GM18873 (cell line): ENCODE measurements around the gene TCEAL1.
"Not testable (repeated sequence)": the region's sequence is repeated elsewhere in the genome, so short reads cannot be mapped to it uniquely, and the experiment has no call there.

Experiments used
- ATAC-seq: cut with Tn5 transposase; IDR thresholded peaks from one replicate; pipeline ENCODE4 v1.9.1; 2021; ENCODE audit warnings: mild to moderate bottlenecking, moderate library complexity, moderate number of reproducible peaks; ENCODE audit not compliant: unreplicated experiment, low FRiP score

TCEAL1 gene

DNA sequence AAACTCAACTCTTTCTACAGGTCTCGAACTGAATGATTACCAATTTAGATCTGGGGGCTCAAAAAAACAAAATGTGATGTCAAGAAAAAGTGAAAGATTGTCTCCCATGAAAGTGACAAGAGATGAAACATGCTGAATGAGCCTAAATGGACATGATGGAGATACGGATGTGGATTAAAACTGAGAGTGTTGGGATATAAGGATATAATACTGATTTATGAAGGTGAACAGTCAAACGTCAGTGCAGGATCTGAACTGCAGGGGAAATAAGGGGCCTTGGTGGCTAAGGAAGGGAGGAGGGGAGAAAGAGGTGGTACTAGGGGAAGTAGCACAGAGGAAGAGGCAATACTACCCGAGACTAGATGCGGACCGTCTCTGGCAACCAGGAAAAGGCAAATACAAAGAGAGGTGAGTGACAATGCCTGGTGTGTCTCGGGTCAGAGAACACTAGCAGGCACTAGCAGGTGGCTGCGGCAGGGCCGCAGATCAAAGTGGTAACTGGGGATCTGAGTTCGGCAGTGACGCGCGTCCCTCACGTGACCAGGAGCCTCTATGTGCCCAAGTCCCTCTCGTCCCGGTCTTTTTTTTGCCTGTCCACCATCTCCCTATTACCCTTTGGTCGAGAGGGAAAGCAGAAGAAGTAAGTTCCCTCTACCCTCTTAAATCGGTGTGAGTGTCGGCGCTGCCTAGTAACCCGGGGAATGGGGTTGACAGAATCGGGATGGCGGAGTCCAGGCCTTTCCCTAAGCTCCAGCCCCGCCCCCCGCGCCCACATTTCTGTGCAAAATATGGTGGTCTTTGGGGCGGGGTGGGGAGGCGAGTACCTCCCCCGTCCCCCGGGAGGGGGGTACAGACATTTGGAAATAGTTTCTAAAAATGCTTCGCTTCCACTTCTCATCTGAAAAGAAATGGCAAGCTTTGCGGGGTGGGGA lies at the start of gene TCEAL1:
Gene TCEAL1, plus strand, starts transcription at position 590 of the 932 bp plus-strand sequence. CDS start 942 bp downstream, outside the sequence.
- ATAC-seq = peak; percentile 51

GRCh38 chrX:103584596-103584995 lies 44.2 kb upstream of the TCEAL1 start:
- no peak for ATAC-seq

- ATAC-seq = peak; percentile 64
Observed at GRCh38 chrX:103585411-103586313, 43.1 kb upstream of the TCEAL1 start, which contains the start of gene TCEAL4. Gene TCEAL4 (plus strand): TSS chrX:103585515. CDS start chrX:103586676, 1,161 bp downstream.

DNA sequence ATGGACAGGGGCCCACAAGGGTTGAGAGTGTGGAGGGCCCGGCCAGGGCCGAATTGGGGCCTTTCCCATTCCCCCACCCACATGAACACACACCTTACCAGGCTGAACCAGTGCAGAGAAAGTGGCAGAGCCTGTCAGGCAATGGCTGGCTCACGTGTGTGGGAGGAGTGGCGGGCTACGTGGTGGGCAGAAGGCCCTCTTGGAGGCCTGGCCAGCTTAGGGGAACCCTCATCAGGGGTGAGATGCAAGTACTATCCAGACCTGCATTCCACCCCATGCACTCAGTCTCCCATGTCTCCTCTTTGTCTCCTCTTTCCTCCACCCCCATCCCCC lies 42.5 kb upstream of the TCEAL1 start:
- no peak for ATAC-seq

GRCh38 chrX:103586659-103587058 lies 42.1 kb upstream of the TCEAL1 start:
- ATAC-seq = no peak

- ATAC-seq = not testable (repeated sequence)
Observed at GRCh38 chrX:103592295-103592694, 36.5 kb upstream of the TCEAL1 start.

DNA sequence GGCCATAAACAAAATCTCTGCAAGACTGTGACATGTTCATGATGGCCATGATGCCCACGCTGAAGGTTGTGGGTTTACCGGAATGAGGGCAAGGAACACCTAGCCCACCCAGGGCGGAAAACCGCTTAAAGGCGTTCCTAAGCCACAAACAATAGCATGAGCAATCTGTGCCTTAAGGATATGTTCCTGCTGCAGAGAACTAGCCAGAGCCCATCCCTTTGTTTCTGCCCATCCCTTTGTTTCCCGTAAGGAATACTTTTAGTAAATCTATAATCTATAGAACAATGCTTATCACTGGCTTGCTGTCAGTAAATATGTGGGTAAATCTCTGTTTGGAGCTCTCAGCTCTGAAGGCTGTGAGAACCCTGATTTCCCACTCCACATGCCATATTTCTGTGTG lies 33.6 kb upstream of the TCEAL1 start:
- ATAC-seq = not testable (repeated sequence)

- ATAC-seq = no peak
Observed at GRCh38 chrX:103607364-103608305, 21.1 kb upstream of the TCEAL1 start, which contains the start of gene TCEAL3. Gene TCEAL3 (plus strand): TSS chrX:103607963. CDS start chrX:103609065, 1,102 bp downstream.

- ATAC-seq = no peak
Observed at GRCh38 chrX:103608306-103608963, 20.3 kb upstream of the TCEAL1 start.

GRCh38 chrX:103610282-103610681 lies 18.5 kb upstream of the TCEAL1 start:
- no peak for ATAC-seq

- no peak for ATAC-seq
Observed at GRCh38 chrX:103613362-103613890, 15.3 kb upstream of the TCEAL1 start.

DNA sequence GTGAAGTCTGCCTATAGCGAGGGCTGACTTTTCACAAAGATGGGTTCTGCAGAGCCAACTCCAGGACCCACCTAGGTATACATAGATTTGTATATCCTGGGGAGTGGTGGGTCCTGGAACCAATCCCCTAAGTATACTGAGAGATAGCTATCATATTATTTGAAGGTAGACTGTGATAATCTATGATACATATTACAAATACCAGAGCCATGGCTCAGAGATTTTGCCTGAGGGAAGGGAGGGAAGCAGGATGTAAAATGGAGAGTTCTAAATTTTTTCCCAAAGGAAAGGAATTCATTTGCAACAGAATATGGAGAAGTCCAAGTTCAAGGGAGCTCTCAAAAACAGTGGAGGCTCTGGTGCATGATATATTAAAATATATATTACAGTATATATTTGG lies 13.8 kb upstream of the TCEAL1 start:
- ATAC-seq = no peak

GRCh38 chrX:103615781-103616371 lies 12.9 kb upstream of the TCEAL1 start:
- ATAC-seq = no peak

GRCh38 chrX:103616676-103617186 lies 12.0 kb upstream of the TCEAL1 start:
- ATAC-seq = no peak

DNA sequence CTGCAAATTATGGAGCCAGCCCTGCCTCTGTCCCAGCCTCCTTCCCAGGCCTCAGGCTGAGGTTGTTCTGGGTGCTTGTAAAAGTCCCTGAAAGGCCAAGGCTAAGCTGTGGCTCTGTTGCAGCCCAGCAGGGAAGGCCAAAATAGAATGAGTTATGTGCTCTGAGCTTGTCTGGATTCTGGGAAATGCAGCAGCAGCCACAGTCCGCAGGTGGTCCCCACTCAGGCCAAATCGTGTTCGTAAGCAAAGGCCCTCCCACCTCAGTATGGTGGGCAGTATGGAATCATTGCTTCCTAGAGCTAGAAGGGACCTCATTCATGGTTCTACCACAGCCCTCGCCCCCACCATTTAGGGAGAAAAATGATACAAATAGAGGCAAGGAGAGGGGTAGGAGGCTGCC lies 4.7 kb upstream of the TCEAL1 start:
- ATAC-seq = no peak

- no peak for ATAC-seq
Observed at GRCh38 chrX:103626855-103627254, 1.9 kb upstream of the TCEAL1 start.

GRCh38 chrX:103629318-103630170 lies 769 bp downstream of the TCEAL1 start:
- ATAC-seq = no peak

GRCh38 chrX:103630171-103630511 lies 1.4 kb downstream of the TCEAL1 start:
- ATAC-seq = no peak
